HepG2 (cell line): ENCODE data around the gene SETD1A. TPM values are rescaled to one million over a fixed set of nuclear protein-coding genes. Genes with fewer than 3 reads are reported as not detected.

Experiments used
- GFI1 ChIP-seq: sonication (generic); formaldehyde crosslinking; IDR thresholded peaks from 2 replicates; pipeline ENCODE4 v1.5.0; 2020; ENCODE audit warnings: missing genetic modification reagents, mild to moderate bottlenecking, borderline replicate concordance
- HNRNPUL1 ChIP-seq: fragments of 200-400 bp; formaldehyde crosslinking; IDR thresholded peaks from 2 replicates; pipeline ENCODE4 v1.6.1; 2017; ENCODE audit warnings: low read depth, mild to moderate bottlenecking, low read length, moderate library complexity
- KDM6A ChIP-seq: IDR thresholded peaks from 2 replicates; pipeline ENCODE4 v1.6.1; 2016; ENCODE audit warnings: low read depth
- NR2F1 ChIP-seq, 2 experiments: fragments of 450-650 bp in 1 of 2; formaldehyde crosslinking in 1 of 2; IDR thresholded peaks; 2 replicates each; pipeline versions ENCODE4 v1.5.0 to v1.6.1; 2016 to 2020; ENCODE audit warnings: mild to moderate bottlenecking in 1 of 2, missing compliant biosample characterization in 1 of 2, missing genetic modification reagents in 1 of 2, moderate library complexity in 1 of 2
- PCBP1 ChIP-seq: fragments of 200-400 bp; formaldehyde crosslinking; IDR thresholded peaks from 2 replicates; pipeline ENCODE4 v1.6.1; 2017; ENCODE audit warnings: mild to moderate bottlenecking, low read depth, low read length, borderline replicate concordance
- RAD21 ChIP-seq: fragments of 450-650 bp; formaldehyde crosslinking; IDR thresholded peaks from 2 replicates; pipeline ENCODE4 v1.5.0; 2020; ENCODE audit warnings: mild to moderate bottlenecking
- RAD51 ChIP-seq: fragments of 450-650 bp; IDR thresholded peaks from 2 replicates; pipeline ENCODE4 v1.6.1; 2016; ENCODE audit warnings: borderline replicate concordance
- REXO4 ChIP-seq: sonication (generic); formaldehyde crosslinking; IDR thresholded peaks from 2 replicates; pipeline ENCODE4 v1.8.0; 2022; ENCODE audit warnings: missing genetic modification reagents, mild to moderate bottlenecking, borderline replicate concordance
- SALL2 ChIP-seq: sonication (generic); formaldehyde crosslinking; IDR thresholded peaks from 2 replicates; pipeline ENCODE4 v1.8.1; 2023; ENCODE audit warnings: mild to moderate bottlenecking, missing genetic modification reagents, inconsistent platforms
- SIX1 ChIP-seq: sonication (generic); formaldehyde crosslinking; IDR thresholded peaks from 2 replicates; pipeline ENCODE4 v1.4.0; 2020; ENCODE audit warnings: missing genetic modification reagents, borderline replicate concordance
- TCF7L2 ChIP-seq: IDR thresholded peaks from 2 replicates; pipeline ENCODE4 v1.6.1; 2011; ENCODE audit warnings: mild to moderate bottlenecking, low read depth, low read length, moderate library complexity
- THAP11 ChIP-seq: IDR thresholded peaks from 2 replicates; pipeline ENCODE4 v1.6.1; 2016; ENCODE audit warnings: missing biosample characterization, missing genetic modification reagents
- TOE1 ChIP-seq: sonication (generic); formaldehyde crosslinking; IDR thresholded peaks from 2 replicates; pipeline ENCODE4 v1.4.0; 2020; ENCODE audit warnings: mild to moderate bottlenecking, missing genetic modification reagents
- ZFP91 ChIP-seq: sonication (generic); formaldehyde crosslinking; IDR thresholded peaks from 2 replicates; pipeline ENCODE4 v1.9.0; 2022; ENCODE audit warnings: missing genetic modification reagents, mild to moderate bottlenecking, borderline replicate concordance
- ZNF431 ChIP-seq: sonication (generic); formaldehyde crosslinking; IDR thresholded peaks from 2 replicates; pipeline ENCODE4 v1.9.0; 2022; ENCODE audit warnings: missing genetic modification reagents, low read depth, mild to moderate bottlenecking, borderline replicate concordance
- ZNF432 ChIP-seq: sonication (generic); formaldehyde crosslinking; IDR thresholded peaks from 2 replicates; pipeline ENCODE4 v1.5.0; 2020; ENCODE audit warnings: missing genetic modification reagents, mild to moderate bottlenecking, borderline replicate concordance
- ZNF644 ChIP-seq: IDR thresholded peaks from 2 replicates; pipeline ENCODE4 v1.6.1; 2016; ENCODE audit warnings: low read depth
- ZNF749 ChIP-seq: sonication (generic); formaldehyde crosslinking; IDR thresholded peaks from 2 replicates; pipeline ENCODE4 v1.8.0; 2022; ENCODE audit warnings: mild to moderate bottlenecking, missing genetic modification reagents, moderate library complexity, borderline replicate concordance
- ZNF792 ChIP-seq: IDR thresholded peaks from 2 replicates; pipeline ENCODE4 v1.6.1; 2016
- polyA plus RNA-seq, 8 experiments: library from polyadenylated mRNA; depleted of rRNA in 3 of 8; stranded (reverse) in 7 of 8; unstranded in 1 of 8; fragments of >200 nt; fragmentation: Illumina TruSeq in 4 of 8; extraction: Trizol in 4 of 8; gene quantifications; 2 replicates each; pipeline versions ENCODE4 v1.2.1 to v1.2.3, GENCODE V29; 2011 to 2016; ENCODE audit warnings: low read depth in 4 of 8, missing spikeins in 1 of 8, mixed read lengths in 1 of 8; ENCODE audit not compliant: insufficient read depth in 1 of 8
- total RNA-seq, 5 experiments: library from RNA; depleted of rRNA; stranded (reverse); fragments of >200 nt; fragmentation: Illumina TruSeq; extraction: Trizol; gene quantifications; 2 replicates each; pipeline ENCODE4 v1.2.3, GENCODE V29; 2016; ENCODE audit warnings: low read depth in 1 of 5
- TF ChIP-seq, protein P1 (sequence below): sonication (generic); formaldehyde crosslinking; IDR thresholded peaks from 2 replicates; pipeline ENCODE4 v1.8.1; 2022; ENCODE audit warnings: low read depth, mild to moderate bottlenecking, missing genetic modification reagents
- TF ChIP-seq, protein P2 (sequence below): sonication (generic); formaldehyde crosslinking; IDR thresholded peaks from 2 replicates; pipeline ENCODE4 v1.4.0; 2020; ENCODE audit warnings: mild to moderate bottlenecking, missing genetic modification reagents

The SETD1A gene
- total and polyA plus RNA-seq, 2 of the 13 experiments (the other 11 are each of a cell fraction or from before 2014, with no cell fraction given): 3.8 to 5.6 TPM

DNA sequence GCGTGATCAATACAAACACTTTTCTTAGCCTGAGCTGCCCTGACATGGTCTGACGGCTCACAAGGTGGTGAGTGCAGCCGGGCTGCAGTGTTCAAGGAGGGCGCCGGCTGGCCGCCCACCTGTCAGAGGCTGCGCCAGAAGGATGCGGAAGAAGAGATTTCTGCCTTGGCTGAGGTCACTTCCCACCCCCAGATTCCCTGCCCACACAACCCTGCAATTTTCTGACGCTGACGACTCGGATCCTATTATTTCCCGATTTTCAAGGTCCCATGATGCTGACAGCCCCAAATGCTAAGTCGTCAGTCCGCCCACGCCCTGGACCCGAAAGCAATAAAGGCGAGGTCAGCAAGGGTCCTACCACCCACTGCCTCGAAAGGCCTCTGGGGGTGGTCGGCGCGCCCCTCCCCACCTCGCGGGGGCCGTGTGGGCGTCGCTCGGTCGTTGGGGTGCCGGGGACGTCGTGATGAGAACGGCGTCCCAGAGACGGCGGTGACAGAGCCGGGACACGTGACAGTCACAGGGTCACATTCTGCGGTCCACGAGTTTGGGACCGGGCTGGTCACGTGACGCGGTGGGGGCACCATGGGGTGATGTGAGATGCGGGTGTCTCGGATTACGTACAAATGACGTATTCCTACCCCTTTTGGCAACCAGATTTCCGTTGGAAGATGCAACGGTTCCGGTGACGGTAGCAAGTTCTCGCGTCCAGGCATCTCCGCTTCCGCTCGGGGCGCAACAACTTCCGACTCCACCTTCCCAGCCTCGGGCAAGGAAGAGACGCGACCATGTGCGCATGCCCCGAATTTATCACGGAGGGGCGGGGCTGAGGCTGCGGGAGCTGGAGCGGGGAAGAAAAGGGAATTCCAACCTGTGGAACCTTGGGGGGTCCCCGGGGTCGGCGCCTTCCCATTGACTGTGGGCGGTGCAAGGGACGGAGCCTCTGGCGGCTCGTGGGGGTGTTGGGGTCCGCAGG lies 75.5 kb downstream of the SETD1A start, which contains the start of gene STX4 (continued):
- TF ChIP-seq ZNF431 (CRISPR knock-in tag) (peak; percentile 23; the same call in 1 of the 2 replicates), NR2F1 (CRISPR knock-in tag; IDR thresholded peaks at IDR 0.05) (peak in 1 of 2 experiments; percentile 1; a peak in 1 of 4 replicates), RAD21 (CRISPR knock-in tag) (no peak), ZFP91 (CRISPR knock-in tag) (peak; percentile 90; the same call in 1 of the 2 replicates), SALL2 (peak; percentile 84), ZNF749 (CRISPR knock-in tag) (peak; percentile 73; the same call in 1 of the 2 replicates), ZNF644 (no peak), TOE1 (CRISPR knock-in tag) (no peak; the same call in 1 of the 2 replicates), RAD51 (peak; percentile 97), THAP11 (CRISPR knock-in tag) (peak; percentile 96), GFI1 (CRISPR knock-in tag) (no peak; the same call in 1 of the 2 replicates), HNRNPUL1 (no peak), ZNF432 (no peak), PCBP1 (no peak), SIX1 (CRISPR knock-in tag) (peak; percentile 62; the same call in 1 of the 2 replicates), TCF7L2 (no peak), ZNF792 (CRISPR knock-in tag) (no peak; the same call in 1 of the 2 replicates), KDM6A (no peak), REXO4 (CRISPR knock-in tag) (peak; percentile 88; the same call in 1 of the 2 replicates)
- TF ChIP-seq, protein P1, sequence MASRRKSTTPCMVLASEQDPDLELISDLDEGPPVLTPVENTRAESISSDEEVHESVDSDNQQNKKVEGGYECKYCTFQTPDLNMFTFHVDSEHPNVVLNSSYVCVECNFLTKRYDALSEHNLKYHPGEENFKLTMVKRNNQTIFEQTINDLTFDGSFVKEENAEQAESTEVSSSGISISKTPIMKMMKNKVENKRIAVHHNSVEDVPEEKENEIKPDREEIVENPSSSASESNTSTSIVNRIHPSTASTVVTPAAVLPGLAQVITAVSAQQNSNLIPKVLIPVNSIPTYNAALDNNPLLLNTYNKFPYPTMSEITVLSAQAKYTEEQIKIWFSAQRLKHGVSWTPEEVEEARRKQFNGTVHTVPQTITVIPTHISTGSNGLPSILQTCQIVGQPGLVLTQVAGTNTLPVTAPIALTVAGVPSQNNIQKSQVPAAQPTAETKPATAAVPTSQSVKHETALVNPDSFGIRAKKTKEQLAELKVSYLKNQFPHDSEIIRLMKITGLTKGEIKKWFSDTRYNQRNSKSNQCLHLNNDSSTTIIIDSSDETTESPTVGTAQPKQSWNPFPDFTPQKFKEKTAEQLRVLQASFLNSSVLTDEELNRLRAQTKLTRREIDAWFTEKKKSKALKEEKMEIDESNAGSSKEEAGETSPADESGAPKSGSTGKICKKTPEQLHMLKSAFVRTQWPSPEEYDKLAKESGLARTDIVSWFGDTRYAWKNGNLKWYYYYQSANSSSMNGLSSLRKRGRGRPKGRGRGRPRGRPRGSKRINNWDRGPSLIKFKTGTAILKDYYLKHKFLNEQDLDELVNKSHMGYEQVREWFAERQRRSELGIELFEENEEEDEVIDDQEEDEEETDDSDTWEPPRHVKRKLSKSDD: peak; percentile 100
- TF ChIP-seq, protein P2, sequence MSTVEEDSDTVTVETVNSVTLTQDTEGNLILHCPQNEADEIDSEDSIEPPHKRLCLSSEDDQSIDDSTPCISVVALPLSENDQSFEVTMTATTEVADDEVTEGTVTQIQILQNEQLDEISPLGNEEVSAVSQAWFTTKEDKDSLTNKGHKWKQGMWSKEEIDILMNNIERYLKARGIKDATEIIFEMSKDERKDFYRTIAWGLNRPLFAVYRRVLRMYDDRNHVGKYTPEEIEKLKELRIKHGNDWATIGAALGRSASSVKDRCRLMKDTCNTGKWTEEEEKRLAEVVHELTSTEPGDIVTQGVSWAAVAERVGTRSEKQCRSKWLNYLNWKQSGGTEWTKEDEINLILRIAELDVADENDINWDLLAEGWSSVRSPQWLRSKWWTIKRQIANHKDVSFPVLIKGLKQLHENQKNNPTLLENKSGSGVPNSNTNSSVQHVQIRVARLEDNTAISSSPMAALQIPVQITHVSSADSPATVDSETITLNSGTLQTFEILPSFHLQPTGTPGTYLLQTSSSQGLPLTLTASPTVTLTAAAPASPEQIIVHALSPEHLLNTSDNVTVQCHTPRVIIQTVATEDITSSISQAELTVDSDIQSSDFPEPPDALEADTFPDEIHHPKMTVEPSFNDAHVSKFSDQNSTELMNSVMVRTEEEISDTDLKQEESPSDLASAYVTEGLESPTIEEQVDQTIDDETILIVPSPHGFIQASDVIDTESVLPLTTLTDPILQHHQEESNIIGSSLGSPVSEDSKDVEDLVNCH (CRISPR knock-in tag): no peak
